Measurements from ENCODE around the gene HIP1. TPM values are rescaled to one million over a fixed set of nuclear protein-coding genes. Genes with fewer than 3 reads are reported as not detected.
A peak's percentile ranks its signal among the peaks of the same experiment; 100 is the strongest.

Gene HIP1
- total and polyA plus RNA-seq, 9 of the 15 experiments (the other 6 are each of a cell fraction or from before 2014, with no cell fraction given), result 2.4 to 13.7 (median 9.5) TPM

DNA sequence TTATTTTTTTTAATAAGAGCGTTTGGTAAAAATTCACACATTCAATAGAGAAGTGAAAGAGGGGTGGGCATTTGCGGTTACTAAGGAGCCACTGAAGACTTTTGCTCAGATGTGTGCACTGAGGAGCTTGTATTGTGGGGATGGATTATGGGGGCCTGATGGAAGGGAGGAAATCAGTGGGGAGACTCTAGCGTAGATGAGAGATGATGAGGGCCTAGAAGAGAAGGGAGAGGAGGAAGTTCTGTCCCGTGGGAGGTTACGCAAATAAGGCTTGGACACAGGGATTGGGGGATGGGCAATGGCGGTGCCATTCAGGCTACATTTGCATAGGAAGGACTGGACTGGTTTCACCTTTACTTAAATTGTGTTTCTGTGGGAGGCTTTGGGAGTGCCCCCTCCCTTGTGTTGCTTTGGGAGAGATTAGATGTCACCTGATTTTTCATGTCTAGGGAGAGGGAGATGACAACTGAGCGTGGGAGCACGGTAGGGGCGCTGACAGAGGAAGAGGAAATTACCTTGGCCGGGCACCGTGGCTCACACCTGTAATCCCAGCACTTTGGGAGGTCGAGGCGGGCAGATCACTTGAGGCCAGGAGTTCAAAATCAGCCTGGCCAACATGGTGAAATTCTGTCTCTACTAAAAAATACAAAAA, 2.2 kb upstream of the HIP1 start (continued):
- no peak for TF ChIP-seq PCBP2 (IDR thresholded peaks at IDR 0.05; ENCODE audit: low read depth, low read length, poor library complexity, severe bottlenecking)
- no peak for TF ChIP-seq BCOR (IDR thresholded peaks at IDR 0.05)
- TF ChIP-seq DACH1 (IDR thresholded peaks at IDR 0.05; ENCODE audit: partially characterized antibody), result no peak
- no peak for TF ChIP-seq NEUROD1 (IDR thresholded peaks at IDR 0.05; ENCODE audit: borderline replicate concordance, low read depth, low read length, partially characterized antibody)
- TF ChIP-seq, protein P1, sequence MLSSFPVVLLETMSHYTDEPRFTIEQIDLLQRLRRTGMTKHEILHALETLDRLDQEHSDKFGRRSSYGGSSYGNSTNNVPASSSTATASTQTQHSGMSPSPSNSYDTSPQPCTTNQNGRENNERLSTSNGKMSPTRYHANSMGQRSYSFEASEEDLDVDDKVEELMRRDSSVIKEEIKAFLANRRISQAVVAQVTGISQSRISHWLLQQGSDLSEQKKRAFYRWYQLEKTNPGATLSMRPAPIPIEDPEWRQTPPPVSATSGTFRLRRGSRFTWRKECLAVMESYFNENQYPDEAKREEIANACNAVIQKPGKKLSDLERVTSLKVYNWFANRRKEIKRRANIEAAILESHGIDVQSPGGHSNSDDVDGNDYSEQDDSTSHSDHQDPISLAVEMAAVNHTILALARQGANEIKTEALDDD (IDR thresholded peaks at IDR 0.05), result no peak
- no peak for TF ChIP-seq ZNF75A (CRISPR knock-in tag; IDR thresholded peaks at IDR 0.05)
- TF ChIP-seq SMARCC2 (IDR thresholded peaks at IDR 0.05; ENCODE audit: low read depth), result no peak
- peak; percentile 76; the same call in 1 of the 2 replicates for TF ChIP-seq HDAC2 (IDR thresholded peaks at IDR 0.05)
- TF ChIP-seq ZNF3 (CRISPR knock-in tag; IDR thresholded peaks at IDR 0.05), result no peak
- TF ChIP-seq ZNF436 (CRISPR knock-in tag; IDR thresholded peaks at IDR 0.05), result no peak
- TF ChIP-seq SMAD1 (IDR thresholded peaks at IDR 0.05; ENCODE audit: low read depth, low read length, partially characterized antibody), result no peak
- TF ChIP-seq MITF (IDR thresholded peaks at IDR 0.05), result peak; percentile 63; the same call in 1 of the 2 replicates
- TF ChIP-seq ILK (tag; IDR thresholded peaks at IDR 0.05; ENCODE audit: borderline replicate concordance, low read depth), result no peak
- TF ChIP-seq RHOXF2B (CRISPR knock-in tag; conservative IDR thresholded peaks at IDR 0.05), result no peak
- no peak for TF ChIP-seq POLR3A (IDR thresholded peaks at IDR 0.05; ENCODE audit: borderline replicate concordance, extremely low read depth, insufficient read depth, insufficient read length)
- TF ChIP-seq ADNP (tag; IDR thresholded peaks at IDR 0.05), result no peak
- no peak for TF ChIP-seq NFXL1 (CRISPR knock-in tag; IDR thresholded peaks at IDR 0.05)
- TF ChIP-seq ATF7 (IDR thresholded peaks at IDR 0.05), result peak; percentile 58
- no peak for TF ChIP-seq ELK3 (CRISPR knock-in tag; IDR thresholded peaks at IDR 0.05)
- TF ChIP-seq MEIS2 (IDR thresholded peaks at IDR 0.05; ENCODE audit: partially characterized antibody), result peak; percentile 85
- no peak; the same call in 1 of the 2 replicates for TF ChIP-seq ZNF766 (CRISPR knock-in tag; conservative IDR thresholded peaks at IDR 0.05)
- 0 out of 4 replicates have a peak, but pooled peaks of 1 of the 2 experiments have one; percentile 19 for TF ChIP-seq TBL1XR1 (IDR thresholded peaks at IDR 0.05; ENCODE audit: low read length in 2 of 2)
- TF ChIP-seq GATAD2A (IDR thresholded peaks at IDR 0.05), result no peak
- TF ChIP-seq TCF3 (CRISPR knock-in tag; IDR thresholded peaks at IDR 0.05), result 0 out of 2 replicates have a peak, but pooled peaks have one; percentile 38
- TF ChIP-seq DIDO1 (tag; IDR thresholded peaks at IDR 0.05; ENCODE audit: low read depth), result no peak
- TF ChIP-seq CREM (IDR thresholded peaks at IDR 0.05; ENCODE audit: low read depth), result peak; percentile 46
- peak in 1 of 2 experiments; percentile 63; a peak in 1 of 4 replicates for TF ChIP-seq FOXK2 (conservative IDR thresholded peaks at IDR 0.05 in 1 of 2, IDR thresholded peaks at IDR 0.05 in 1 of 2; ENCODE audit: low read depth in 2 of 2)
- TF ChIP-seq ZNF830 (CRISPR knock-in tag; IDR thresholded peaks at IDR 0.05), result no peak
- no peak for TF ChIP-seq KAT7 (CRISPR knock-in tag; IDR thresholded peaks at IDR 0.05; ENCODE audit: borderline replicate concordance)
